ENCODE measurements around the gene PPP4R4. TPM values are rescaled to one million over a fixed set of nuclear protein-coding genes. Genes with fewer than 3 reads are reported as not detected.

PPP4R4 gene
- polyA plus RNA-seq, 1 of the 3 experiments (the other 2 are of a cell fraction): 2.5 TPM

DNA sequence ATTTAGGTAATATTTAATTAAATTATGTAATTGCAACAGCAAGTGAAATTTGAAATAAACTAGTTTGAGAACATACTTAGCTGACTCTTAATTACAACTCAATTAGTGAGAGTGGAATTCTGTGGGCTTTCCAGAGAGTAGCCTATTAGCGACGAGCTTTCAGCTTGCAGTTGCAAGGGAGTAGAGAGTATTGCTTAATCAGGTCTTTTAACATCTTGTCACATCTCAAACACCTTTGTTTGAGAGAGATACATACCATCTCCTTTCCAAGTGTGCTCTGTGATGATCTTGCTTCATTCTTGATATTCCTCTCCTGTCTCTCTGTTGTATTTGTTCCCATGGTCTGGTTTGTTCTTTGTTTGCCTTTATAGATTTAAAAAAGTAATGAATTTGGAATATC lies 7.7 kb downstream of the PPP4R4 start:
- CTCF ChIA-PET: interaction anchor here (0.7 to 5.6 kb wide), 12 partner anchors 12 to 245 kb away, joined by 3 to 43 read pairs (median 5); no protein-coding TSS in a partner anchor
- H3K9me3 ChIP-seq: no peaks in the 10 kb centered on the region
- no peak overlapping the region for H3K4me2 ChIP-seq
- TF ChIP-seq YY1 (IDR thresholded peaks at IDR 0.05; ENCODE audit: low read depth) (no peak), NFIC (IDR thresholded peaks at IDR 0.05; ENCODE audit: borderline replicate concordance) (no peak), EP300 (IDR thresholded peaks at IDR 0.05; ENCODE audit: borderline replicate concordance in 1 of 2, low read depth in 1 of 2, low read length in 1 of 2) (no peak), SIN3A (IDR thresholded peaks at IDR 0.05; ENCODE audit: borderline replicate concordance, low read depth, low read length) (no peak), POLR2AphosphoS5 (IDR thresholded peaks at IDR 0.05; ENCODE audit: low read depth, low read length) (no peak)
- 76% methylated on average over 2 of the region's 2 CpGs for WGBS (ENCODE audit: low lambda C conversion rate)
- H3K27ac ChIP-seq (ENCODE audit: low read depth in 2 of 2, low read length in 1 of 2): no peak overlapping the region
- no peak overlapping the region for H3K9ac ChIP-seq
- no peaks in the 10 kb centered on the region for H3K27me3 ChIP-seq (ENCODE audit: insufficient read depth)
- peaks cover 20% of the 10 kb centered on the region for H3K79me2 ChIP-seq (ENCODE audit: insufficient read depth)
- H4K20me1 ChIP-seq (ENCODE audit: insufficient read depth): no peaks in the 10 kb centered on the region
- peaks cover 0 to 3% of the 10 kb centered on the region in 2 experiments; a peak in 2 of 4 replicates for H3K4me1 ChIP-seq (ENCODE audit: control insufficient read depth in 1 of 2, insufficient read depth in 2 of 2, low read depth in 1 of 2, low read length in 1 of 2)
- peaks cover 0 to 4% of the 10 kb centered on the region in 2 experiments for H3K36me3 ChIP-seq (replicated peaks in 1 of 2; ENCODE audit: control insufficient read depth in 1 of 2, insufficient read depth in 2 of 2, low read length in 1 of 2)
- no peaks in the 10 kb centered on the region for H3K9me2 ChIP-seq
- no peak for DNase-seq
- no peak overlapping the region for H2AFZ ChIP-seq (ENCODE audit: low read depth)
- no peak overlapping the region for H3K4me3 ChIP-seq (ENCODE audit: low read depth in 2 of 2, low read length in 1 of 2)
- POLR2A ChIA-PET: no interaction called here
- peaks cover 4% of the 10 kb centered on the region for H3F3A ChIP-seq (replicated peaks; ENCODE audit: insufficient read depth)

- no peaks in the 10 kb centered on the region for H4K20me1 ChIP-seq (ENCODE audit: insufficient read depth)
- H3K9me2 ChIP-seq: no peaks in the 10 kb centered on the region
- peaks cover 0 to 7% of the 10 kb centered on the region in 2 experiments for H3K36me3 ChIP-seq (replicated peaks in 1 of 2; ENCODE audit: control insufficient read depth in 1 of 2, insufficient read depth in 2 of 2, low read length in 1 of 2)
- H3K4me3 ChIP-seq (ENCODE audit: low read depth in 2 of 2, low read length in 1 of 2): no peak overlapping the region
- no peaks in the 10 kb centered on the region; a peak in 1 of 4 replicates for H3K4me1 ChIP-seq (ENCODE audit: control insufficient read depth in 1 of 2, insufficient read depth in 2 of 2, low read depth in 1 of 2, low read length in 1 of 2)
- no peaks in the 10 kb centered on the region for H3F3A ChIP-seq (replicated peaks; ENCODE audit: insufficient read depth)
- no peaks in the 10 kb centered on the region for H3K9me3 ChIP-seq
- H3K9ac ChIP-seq: no peak overlapping the region
- no peak overlapping the region for H3K27ac ChIP-seq (ENCODE audit: low read depth in 2 of 2, low read length in 1 of 2)
- H3K79me2 ChIP-seq (ENCODE audit: insufficient read depth): peaks cover 8% of the 10 kb centered on the region; the same call in 1 of the 2 replicates
- H3K4me2 ChIP-seq: no peak overlapping the region
- POLR2A ChIA-PET: no interaction called here
- DNase-seq: no peak
- CTCF ChIA-PET: interaction anchor here (0.6 to 1.5 kb wide), 6 partner anchors 12 to 294 kb away, joined by 3 to 4 read pairs (median 3); no protein-coding TSS in a partner anchor
- no peak for TF ChIP-seq FOSL2 (IDR thresholded peaks at IDR 0.05; ENCODE audit: borderline replicate concordance, low read depth)
- TF ChIP-seq SMC3 (IDR thresholded peaks at IDR 0.05; ENCODE audit: low read depth, low read length): no peak
- TF ChIP-seq, protein P1, sequence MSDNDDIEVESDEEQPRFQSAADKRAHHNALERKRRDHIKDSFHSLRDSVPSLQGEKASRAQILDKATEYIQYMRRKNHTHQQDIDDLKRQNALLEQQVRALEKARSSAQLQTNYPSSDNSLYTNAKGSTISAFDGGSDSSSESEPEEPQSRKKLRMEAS (IDR thresholded peaks at IDR 0.05; ENCODE audit: low read depth): no peak
- no peak for TF ChIP-seq TCF12 (IDR thresholded peaks at IDR 0.05)
- TF ChIP-seq MXI1 (IDR thresholded peaks at IDR 0.05; ENCODE audit: low read depth, low read length): no peak
- no peak for TF ChIP-seq RXRA (IDR thresholded peaks at IDR 0.05; ENCODE audit: borderline replicate concordance, low read depth)
- no peak for TF ChIP-seq FOXJ3 (CRISPR knock-in tag; IDR thresholded peaks at IDR 0.05)
- no peak for TF ChIP-seq PBX3 (IDR thresholded peaks at IDR 0.05)
- TF ChIP-seq EP300 (IDR thresholded peaks at IDR 0.05; ENCODE audit: borderline replicate concordance in 1 of 2, low read depth in 1 of 2, low read length in 1 of 2): no peak
- no peak overlapping the region for H2AFZ ChIP-seq (ENCODE audit: low read depth)
- H3K27me3 ChIP-seq (ENCODE audit: insufficient read depth): no peaks in the 10 kb centered on the region
- WGBS (ENCODE audit: low lambda C conversion rate): 46% methylated on average over 1 of the region's 1 CpG
Observed at GRCh38 chr14:94192536-94192935, 18.4 kb downstream of the PPP4R4 start.
